Psoas muscle (tissue), 8 donors: ENCODE measurements around the gene FCMR. TPM values are rescaled to one million over a fixed set of nuclear protein-coding genes. Genes with fewer than 3 reads are reported as not detected.
A peak's percentile ranks its signal among the peaks of the same experiment; 100 is the strongest.
"Not testable (repeated sequence)": the region's sequence is repeated elsewhere in the genome, so short reads cannot be mapped to it uniquely, and the experiment has no call there.

Experiments used
- ATAC-seq, 4 donors: fragments of 200-7000 bp; cut with Tn5 transposase; one replicate each; pipeline ENCODE4 v1.9.1; 2020; ENCODE audit warnings: moderate library complexity in 3 of 4, mild to moderate bottlenecking in 2 of 4
- DNase-seq, 2 donors: peaks; one replicate each; pipeline ENCODE4 v3.0.0-alpha.2; 2020
- H3K27ac ChIP-seq: fragments of 200-600 bp; one replicate; pipeline ENCODE4 v1.8.0; 2022
- H3K27me3 ChIP-seq, 3 donors: fragments of 200-600 bp in 1 of 3; one replicate each; pipeline versions ENCODE4 v1.6.1 to v1.8.0; 2013 to 2022; ENCODE audit warnings: low read length in 2 of 3, mild to moderate bottlenecking in 2 of 3, moderate library complexity in 1 of 3; ENCODE audit not compliant: insufficient read depth in 3 of 3
- H3K36me3 ChIP-seq, 2 donors: fragments of 200-600 bp in 1 of 2; one replicate each; pipeline versions ENCODE4 v1.6.1 to v1.8.0; 2013 to 2022; ENCODE audit warnings: low read depth in 1 of 2, mild to moderate bottlenecking in 1 of 2, moderate library complexity in 1 of 2; ENCODE audit not compliant: insufficient read depth in 1 of 2
- H3K4me1 ChIP-seq: fragments of 200-600 bp; one replicate; pipeline ENCODE4 v1.8.0; 2022
- H3K4me3 ChIP-seq: fragments of 200-600 bp; one replicate; pipeline ENCODE4 v1.8.0; 2022; ENCODE audit warnings: mild to moderate bottlenecking
- H3K9me3 ChIP-seq: fragments of 200-600 bp; one replicate; pipeline ENCODE4 v1.8.0; 2022
- WGBS, 3 donors: extraction: QIAGEN DNeasy Blood & Tissue Kit; methylation state at CpG; one replicate each; pipeline versions ENCODE4 v1.1.6 to v1.1.7; 2013; 5-methylcytosine and 5-hydroxymethylcytosine counted together
- intact Hi-C, 2 donors: fragments of 100-400 bp; cut with DNase I; formaldehyde crosslinking; loops; one replicate each; pipeline versions ENCODE4 v1.11.0 to v1.14.2; 2022
- polyA plus RNA-seq, 3 donors: library from polyadenylated mRNA; stranded (reverse); fragments of 200-250 nt; gene quantifications; one replicate each; pipeline ENCODE4 v1.2.3, GENCODE V29; 2013
- total RNA-seq, 4 donors: library from RNA; stranded (reverse); fragmentation: NEBNext Ultra II Directional in 2 of 4; extraction: Animal tissue kit (Norgen Biotek cat#: 25700) in 2 of 4; gene quantifications; one replicate each; pipeline versions ENCODE4 v1.2.1 to v1.2.4, GENCODE V29; 2021 to 2023
- TF ChIP-seq, protein P1 (sequence below): fragments of 200-600 bp; IDR thresholded peaks from one replicate; pipeline ENCODE4 v1.8.0; 2022; ENCODE audit warnings: antibody characterized with exemption
- donor health status: healthy with polysubstance abuse.
- donor health status: DM: no; HTN: no; CAD: no; lungs with moderate emphysema.
- donor health status: Bipolar disorder and iron deficiency.
- donor health status: healthy.
- donor health status: DM: yes; HTN: yes; CAD: no.
- donor health status: DM: no; HTN: no; CAD: no.
- donor health status: DM: no; HTN: no; CAD: no.
- donor health status: DM: yes; HTN: yes; CAD: no.

The FCMR gene
- total and polyA plus RNA-seq, 7 donors = 1.0 to 29.5 (median 4.4) TPM

DNA sequence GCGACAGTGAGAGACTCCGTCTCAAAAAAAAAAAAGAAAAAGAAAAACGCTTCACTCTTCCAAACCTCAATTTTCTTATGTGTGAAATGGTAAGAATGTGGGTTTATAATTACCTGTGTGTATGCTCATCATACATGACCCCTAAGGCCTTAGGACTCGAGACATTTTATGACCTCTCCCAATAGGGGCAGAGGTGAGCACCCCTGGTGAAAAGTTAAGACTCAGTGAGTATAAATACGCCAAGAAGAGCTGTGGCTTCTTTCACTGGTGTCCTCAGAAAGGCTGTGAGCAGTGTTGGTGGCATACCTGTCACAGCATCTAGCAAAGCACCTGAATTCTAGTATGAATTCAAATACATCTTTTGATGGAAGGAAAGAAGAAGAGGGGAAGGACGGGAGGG, 7.8 kb upstream of the FCMR start:
- ATAC-seq = no peak
- 82 to 94% (median 85%) methylated on average over 6 of the region's 6 CpGs for WGBS, 3 donors

DNA sequence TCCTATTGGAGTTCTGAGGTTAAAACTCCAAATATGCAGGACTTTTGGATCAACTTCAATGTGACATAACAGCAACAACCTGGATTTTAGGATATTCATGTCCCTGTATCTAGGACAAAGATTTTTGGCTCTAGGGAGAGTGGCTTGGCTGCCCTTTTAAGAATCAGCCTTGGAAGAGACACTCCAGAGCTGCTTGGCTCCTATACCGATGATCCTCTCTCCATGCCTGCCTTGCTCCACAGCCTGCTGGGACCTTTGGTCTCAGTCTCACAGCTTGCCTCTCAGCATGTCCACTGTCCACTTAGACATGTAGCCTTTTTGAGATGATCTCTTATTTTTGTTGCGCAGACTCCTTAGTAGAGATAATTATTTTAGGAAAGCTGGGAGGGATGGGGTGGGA, 4.5 kb upstream of the FCMR start:
- no peak for DNase-seq
- H3K9me3 ChIP-seq = no peaks in the 10 kb centered on the region
- ATAC-seq = peak in 1 of 4 donors; percentile 52
- H3K27me3 ChIP-seq = no peaks in the 10 kb centered on the region
- H3K27ac ChIP-seq = no peak overlapping the region
- 57 to 63% (median 59%) methylated on average over 2 of the region's 2 CpGs for WGBS, 3 donors
- no peak overlapping the region for H3K4me3 ChIP-seq
- no peaks in the 10 kb centered on the region for H3K36me3 ChIP-seq
- H3K4me1 ChIP-seq = no peaks in the 10 kb centered on the region
- TF ChIP-seq, protein P1, sequence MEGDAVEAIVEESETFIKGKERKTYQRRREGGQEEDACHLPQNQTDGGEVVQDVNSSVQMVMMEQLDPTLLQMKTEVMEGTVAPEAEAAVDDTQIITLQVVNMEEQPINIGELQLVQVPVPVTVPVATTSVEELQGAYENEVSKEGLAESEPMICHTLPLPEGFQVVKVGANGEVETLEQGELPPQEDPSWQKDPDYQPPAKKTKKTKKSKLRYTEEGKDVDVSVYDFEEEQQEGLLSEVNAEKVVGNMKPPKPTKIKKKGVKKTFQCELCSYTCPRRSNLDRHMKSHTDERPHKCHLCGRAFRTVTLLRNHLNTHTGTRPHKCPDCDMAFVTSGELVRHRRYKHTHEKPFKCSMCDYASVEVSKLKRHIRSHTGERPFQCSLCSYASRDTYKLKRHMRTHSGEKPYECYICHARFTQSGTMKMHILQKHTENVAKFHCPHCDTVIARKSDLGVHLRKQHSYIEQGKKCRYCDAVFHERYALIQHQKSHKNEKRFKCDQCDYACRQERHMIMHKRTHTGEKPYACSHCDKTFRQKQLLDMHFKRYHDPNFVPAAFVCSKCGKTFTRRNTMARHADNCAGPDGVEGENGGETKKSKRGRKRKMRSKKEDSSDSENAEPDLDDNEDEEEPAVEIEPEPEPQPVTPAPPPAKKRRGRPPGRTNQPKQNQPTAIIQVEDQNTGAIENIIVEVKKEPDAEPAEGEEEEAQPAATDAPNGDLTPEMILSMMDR = no peak
- intact Hi-C loops = loop anchor here in 1 of 2 donors (5.0 kb wide), 1 partner anchor 151 kb away; no protein-coding TSS in a partner anchor

More for the DNA sequence above, 7.8 kb upstream of the FCMR start:
- H3K27ac ChIP-seq = no peak overlapping the region
- H3K27me3 ChIP-seq = no peaks in the 10 kb centered on the region
- intact Hi-C loops = loop anchor here in 1 of 2 donors (5.0 kb wide), 1 partner anchor 148 kb away; no protein-coding TSS in a partner anchor
- no peaks in the 10 kb centered on the region for H3K9me3 ChIP-seq
- H3K4me3 ChIP-seq = no peak overlapping the region
- H3K36me3 ChIP-seq = no peaks in the 10 kb centered on the region
- DNase-seq = no peak
- no peaks in the 10 kb centered on the region for H3K4me1 ChIP-seq
- TF ChIP-seq, protein P1 = no peak

DNA sequence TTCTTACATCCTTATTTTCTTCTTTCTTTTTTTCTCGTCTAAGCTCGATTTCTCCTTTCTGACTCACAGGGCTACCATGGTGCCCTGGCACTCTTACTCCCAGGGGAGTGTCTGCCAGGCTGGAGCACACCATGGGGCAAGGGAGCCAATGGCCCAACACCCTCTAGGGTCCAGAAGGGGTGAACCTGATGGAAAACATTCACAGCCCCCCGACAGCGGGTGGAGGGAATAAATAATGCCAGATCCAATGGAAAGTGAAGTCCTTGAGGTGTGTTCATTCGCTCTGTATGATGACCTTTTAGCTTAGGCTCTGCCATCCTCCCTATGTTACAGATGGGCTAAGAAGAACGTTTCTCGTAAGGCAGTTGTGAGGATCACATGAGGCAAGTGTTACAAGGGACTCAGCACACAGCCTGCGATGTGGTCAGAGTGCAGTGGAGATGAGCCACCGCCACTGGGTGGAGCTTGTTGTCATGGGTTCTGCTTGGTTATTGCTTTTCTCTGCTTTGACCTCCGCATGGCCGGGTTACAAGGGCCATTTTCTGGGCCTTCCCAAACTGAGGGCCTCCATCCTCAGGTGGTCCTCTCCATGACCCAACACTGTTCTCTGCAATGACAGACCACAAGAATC, 3.5 kb upstream of the FCMR start:
- DNase-seq = peak in 1 of 2 donors; percentile 24
- no peaks in the 10 kb centered on the region for H3K36me3 ChIP-seq
- no peaks in the 10 kb centered on the region for H3K27me3 ChIP-seq
- WGBS, 3 donors = 80 to 82% (median 81%) methylated on average over 11 of the region's 11 CpGs
- no peak overlapping the region for H3K27ac ChIP-seq
- no peaks in the 10 kb centered on the region for H3K4me1 ChIP-seq
- TF ChIP-seq, protein P1 = no peak
- no peaks in the 10 kb centered on the region for H3K9me3 ChIP-seq
- ATAC-seq = peak; percentile 42 to 54 (median 42)
- intact Hi-C loops = loop anchor here in 1 of 2 donors (5.0 kb wide), 1 partner anchor 152 kb away; no protein-coding TSS in a partner anchor
- no peak overlapping the region for H3K4me3 ChIP-seq

DNA sequence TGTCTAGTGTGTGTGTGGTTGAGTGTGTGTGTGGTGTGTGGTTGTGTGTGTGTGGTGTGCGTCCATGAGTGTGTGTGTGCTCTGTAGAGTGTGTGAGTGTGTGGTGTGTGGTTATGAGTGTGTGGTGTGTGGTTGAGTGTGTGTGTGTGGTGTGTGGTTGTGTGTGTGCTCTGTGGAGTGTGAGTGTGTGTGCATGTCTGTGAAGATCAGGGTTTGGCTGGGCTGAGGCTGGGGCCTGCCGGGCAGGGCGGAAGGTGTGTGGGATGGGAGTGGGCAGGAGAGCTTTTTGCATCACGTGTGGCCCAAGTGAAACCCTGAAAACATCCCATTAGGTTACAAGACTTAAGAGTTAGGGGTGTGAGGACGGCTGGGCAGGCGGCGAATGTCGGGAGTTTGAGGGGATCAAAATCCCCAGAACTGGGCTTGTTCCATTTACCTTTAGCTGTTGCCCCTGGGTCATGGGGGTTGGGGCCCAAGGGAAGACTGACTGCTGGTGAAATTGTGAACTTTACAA, 2.9 kb upstream of the FCMR start:
- ATAC-seq (no peak), DNase-seq (no peak)
- 70 to 77% (median 76%) methylated on average over 8 of the region's 8 CpGs for WGBS, 3 donors
- Histone ChIP-seq H3K4me3 (no peak overlapping the region), H3K27ac (no peak overlapping the region), H3K36me3 (no peaks in the 10 kb centered on the region), H3K4me1 (no peaks in the 10 kb centered on the region), H3K27me3 (no peaks in the 10 kb centered on the region), H3K9me3 (no peaks in the 10 kb centered on the region)
- intact Hi-C loops = loop anchor here in 1 of 2 donors (5.0 kb wide), 1 partner anchor 153 kb away; no protein-coding TSS in a partner anchor
- TF ChIP-seq, protein P1 = no peak

DNA sequence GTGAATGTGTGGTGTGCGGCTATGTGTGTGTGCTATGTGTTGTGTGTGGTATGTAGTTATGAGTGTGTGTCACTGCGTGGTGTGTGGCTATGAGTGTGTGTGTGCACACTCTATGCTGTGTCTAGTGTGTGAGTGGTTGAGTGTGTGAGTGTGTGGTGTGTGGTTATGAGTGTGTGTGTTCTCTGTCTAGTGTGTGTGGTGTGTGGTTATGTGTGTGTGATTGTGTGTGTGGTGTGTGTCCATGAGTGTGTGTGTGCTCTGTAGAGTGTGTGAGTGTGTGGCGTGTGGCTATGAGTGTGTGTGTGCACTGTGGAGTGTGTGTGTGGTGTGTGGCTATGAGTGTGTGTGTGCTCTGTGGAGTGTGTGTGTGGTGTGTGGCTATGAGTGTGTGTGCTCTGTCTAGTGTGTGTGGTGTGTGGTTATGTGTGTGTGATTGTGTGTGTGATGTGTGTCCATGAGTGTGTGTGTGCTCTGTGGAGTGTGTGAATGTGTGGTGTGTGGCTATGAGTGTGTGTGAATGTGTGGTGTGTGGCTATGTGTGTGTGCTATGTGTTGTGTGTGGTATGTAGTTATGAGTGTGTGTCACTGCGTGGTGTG, 2.3 kb upstream of the FCMR start:
- intact Hi-C loops, H3K36me3 ChIP-seq, H3K4me1 ChIP-seq, H3K9me3 ChIP-seq, H3K27me3 ChIP-seq, DNase-seq, H3K27ac ChIP-seq, H3K4me3 ChIP-seq: not testable (repeated sequence)
- WGBS, 3 donors = 96 to 98% (median 97%) methylated on average over 4 of the region's 4 CpGs
- ATAC-seq = peak; percentile 20 to 27 (median 23)
